ELR (cell line): ENCODE measurements around the gene TTC22.
"Not testable (repeated sequence)": the region's sequence is repeated elsewhere in the genome, so short reads cannot be mapped to it uniquely, and the experiment has no call there.

ENCODE experiments used
- DNase-seq: peaks from one replicate; pipeline ENCODE4 v3.0.0-alpha.2; 2015; ENCODE audit warnings: low read depth

Gene TTC22

DNA sequence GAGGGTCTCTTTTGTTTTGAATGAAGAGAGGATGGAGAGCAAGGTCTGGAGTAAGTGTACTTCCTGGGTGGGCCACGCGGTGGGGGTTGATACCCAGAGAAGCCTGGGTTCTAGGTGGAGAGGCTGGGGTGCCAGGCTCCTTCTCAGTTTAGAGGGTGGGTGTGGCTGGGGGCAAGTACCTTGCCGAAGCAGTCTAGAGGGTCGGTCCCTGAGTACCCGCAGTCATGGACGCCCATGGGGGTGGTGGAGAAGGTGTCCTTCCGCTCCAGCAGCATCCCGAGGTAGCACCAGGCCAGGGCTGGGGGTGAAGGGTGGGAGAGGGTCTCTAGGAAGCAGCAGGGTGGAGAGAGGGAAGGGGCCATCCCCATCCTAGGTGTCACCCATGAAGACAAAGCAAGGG, 14.3 kb downstream of the TTC22 start:
- DNase-seq, result no peak

DNA sequence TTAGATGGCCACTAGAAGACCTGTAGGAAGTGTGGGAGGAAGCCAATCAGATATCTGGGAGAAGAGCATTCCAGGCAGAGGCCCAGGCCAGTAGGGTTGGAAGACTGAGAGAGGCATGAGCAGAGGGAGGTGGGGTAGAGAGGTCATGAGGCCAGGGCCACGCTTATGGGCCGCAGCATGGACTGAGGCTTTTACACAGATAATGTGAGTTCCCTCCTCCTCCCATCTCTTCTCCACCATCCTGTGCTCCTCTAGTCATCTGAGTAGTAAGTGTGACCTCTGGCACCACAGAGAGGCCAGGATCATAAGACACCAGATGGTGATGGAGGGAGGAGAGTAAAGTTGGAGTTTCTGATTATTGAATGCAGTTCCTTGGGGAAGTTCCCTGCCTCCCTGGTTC, 17.1 kb downstream of the TTC22 start:
- DNase-seq, result no peak

DNA sequence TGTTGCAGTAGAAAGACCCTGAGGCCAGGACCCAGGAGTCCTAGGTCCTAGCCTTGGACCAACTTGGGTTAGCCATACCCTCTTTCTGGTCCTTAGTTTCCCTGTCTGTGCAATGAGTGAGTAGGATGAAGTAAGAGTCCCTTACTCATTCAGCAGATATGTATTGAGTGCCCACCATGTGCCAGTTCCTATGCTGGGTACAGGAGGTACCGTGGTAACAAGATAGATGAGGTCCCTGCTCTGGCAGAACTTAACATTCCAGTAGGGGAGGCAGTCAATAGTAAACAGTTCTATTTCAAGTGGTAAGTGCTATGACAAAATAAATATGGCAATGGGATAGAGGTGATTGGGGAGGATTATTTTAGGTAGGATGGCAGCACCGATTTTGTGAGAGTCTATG, 18.5 kb downstream of the TTC22 start:
- no peak for DNase-seq

DNA sequence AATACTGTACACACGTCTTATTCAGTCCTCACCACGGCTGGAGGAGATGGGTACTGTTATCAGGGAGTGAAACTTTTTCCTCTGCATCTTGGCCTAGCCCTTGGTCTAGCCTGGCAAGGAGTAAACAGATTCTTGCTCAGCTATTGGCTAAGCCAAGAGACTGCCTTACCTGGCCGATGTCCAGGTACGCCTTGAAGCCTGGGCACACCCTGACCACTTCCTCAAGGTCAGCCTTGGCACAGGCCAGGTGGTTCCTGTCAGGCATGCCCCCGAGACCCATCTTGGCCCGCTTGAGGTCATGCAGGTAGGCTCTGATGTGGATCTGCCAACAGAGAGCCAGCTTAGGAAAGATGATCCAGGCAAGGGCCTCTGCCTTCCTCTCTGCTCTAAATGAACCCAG, 19.0 kb downstream of the TTC22 start:
- DNase-seq, result no peak

DNA sequence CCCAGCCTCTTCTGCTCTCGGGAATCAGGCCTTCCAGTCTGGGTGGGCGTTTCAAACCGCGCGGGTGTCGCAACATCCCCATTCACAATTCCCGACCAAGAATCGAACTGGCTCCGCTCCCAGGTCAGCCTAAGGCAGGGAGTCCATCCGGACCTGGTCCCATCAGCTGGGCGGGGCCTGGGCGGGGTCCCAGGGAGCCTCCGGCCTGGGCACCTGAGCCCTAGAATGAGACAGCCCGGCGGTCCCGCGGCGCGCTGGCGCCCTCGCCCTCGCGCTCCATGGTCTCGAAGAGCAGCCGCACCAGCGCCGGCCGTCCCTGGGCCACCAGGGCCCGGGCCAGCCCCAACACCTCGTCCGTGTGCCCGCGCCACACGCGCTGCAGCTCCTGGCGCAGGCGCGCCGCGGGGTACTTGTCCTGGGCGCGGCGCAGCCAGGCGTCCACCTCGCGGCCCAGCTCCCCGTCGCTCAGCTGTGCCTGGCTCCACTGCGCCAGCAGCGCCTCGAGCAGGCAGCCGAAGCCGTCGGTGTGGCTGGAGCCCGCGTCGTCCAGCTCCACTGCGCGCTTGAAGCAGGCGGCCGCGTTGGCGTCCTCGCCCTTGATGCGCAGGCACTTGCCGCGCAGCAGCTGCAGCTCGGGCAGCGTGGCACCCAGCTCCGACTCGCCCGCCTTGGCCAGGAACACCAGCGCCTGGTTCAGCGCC, 19.9 kb downstream of the TTC22 start:
- no peak for DNase-seq

DNA sequence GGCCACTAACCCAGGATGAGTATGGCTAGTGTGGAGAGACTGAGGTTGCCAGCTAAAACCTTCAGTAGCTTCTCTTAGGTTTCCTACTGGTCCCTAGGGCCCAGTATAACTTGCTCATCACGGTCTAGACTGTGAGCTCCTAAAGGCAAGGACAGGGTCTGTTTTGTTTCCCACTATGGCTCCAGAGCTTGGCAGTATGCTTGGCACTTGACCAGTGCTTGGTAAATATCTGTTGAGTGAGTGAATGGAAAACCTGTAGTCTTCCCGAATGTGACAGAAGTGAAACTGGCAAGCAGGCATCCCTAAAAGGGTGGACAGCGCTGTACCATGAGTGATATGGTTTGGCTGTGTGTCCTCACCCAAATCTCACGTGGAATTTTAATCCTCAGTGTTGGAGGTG, 23.7 kb downstream of the TTC22 start:
- DNase-seq, result no peak

DNA sequence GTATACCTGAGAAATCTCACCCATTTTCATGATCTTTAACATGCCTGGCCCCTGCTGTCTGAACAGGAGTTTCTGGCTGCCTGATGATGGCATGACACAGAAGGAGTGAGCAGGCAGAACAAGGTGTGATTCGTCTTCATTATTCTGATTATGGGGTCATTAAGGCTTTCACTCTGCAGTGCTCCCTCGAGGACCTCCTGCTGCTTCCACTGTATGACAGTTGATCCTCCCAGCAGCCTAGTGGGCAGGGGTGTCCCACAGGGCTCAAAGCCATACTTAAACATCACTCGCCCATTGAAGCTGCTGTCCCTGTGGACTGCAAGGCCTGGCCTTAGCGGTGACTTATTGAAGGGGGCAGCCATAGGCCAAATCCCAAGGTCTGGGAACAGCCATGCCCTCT, 24.1 kb downstream of the TTC22 start:
- DNase-seq, result no peak

DNA sequence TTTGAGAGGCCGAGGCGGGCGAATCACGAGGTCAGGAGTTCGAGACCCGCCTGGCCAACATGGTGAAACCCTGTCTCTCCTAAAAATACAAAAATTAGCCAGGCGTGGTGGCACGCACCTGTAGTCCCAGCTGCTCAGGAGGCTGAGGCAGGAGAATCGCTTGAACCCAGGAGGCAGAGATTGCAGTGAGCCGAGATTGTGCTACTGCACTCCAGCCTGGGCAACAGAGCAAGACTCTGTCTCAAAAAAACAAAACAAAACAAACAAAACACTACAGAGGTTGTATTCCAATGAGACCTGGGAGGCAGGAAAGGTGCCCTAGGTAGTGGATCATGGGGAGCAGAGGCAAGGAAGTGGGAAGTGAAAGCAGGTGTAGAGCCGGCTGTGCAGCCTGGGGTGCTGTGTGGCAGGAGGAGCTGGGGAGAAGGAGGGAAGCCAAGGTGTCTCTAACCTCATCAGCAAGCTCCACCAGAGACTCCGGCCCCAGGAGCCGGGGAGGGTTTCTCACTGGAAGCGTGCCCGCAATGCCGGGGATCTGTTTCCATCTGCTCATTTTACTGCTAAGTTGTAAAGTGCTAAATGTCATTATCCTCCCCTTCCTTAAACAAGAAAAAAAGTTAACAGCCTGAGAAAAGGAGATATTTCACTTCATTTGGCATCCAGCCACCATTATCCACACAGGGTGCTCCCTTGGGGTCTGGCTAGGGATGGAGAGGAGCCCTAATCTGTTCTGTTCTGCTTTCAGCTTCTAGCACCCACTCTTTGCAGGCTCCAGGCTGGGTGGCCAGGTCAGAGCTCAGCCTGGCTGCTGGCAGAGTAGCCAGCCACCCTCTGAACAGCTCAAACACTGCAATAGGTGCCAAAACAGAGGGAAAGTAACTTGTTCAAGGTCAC, 25.0 kb downstream of the TTC22 start:
- not testable (repeated sequence) for DNase-seq

DNA sequence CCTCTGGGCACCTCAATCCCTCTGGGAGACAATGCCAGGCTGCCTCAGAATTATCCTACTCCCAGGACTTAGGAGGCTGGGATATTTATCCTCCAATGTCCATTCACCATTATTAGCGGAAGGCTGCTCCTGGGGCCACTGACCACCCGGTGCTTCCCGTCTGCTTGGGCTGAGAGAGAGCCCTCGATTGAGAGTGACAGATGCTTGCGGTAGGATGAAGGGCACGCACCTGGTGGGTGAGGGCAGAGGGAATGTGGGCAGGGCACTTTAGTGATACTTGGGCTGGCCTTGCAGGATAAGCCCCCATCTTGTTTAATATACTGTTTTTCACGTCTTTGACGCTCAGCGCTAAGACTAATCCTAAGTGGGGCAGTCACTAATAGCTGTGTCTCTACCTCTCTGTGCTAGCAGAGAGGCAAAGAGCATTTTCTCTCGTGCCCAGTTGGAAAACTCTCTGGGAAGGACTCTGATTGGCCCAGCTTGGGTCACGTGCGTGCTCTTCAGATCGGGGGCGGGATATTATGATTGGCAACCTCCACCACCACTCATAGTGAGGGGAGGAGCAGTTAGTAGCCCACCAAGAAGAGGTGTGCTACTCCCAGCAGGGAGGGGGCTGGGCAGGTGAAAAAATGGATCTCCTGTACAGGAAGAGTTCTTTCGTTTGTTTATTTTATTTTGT, 26.2 kb downstream of the TTC22 start:
- peak; percentile 66 for DNase-seq

DNA sequence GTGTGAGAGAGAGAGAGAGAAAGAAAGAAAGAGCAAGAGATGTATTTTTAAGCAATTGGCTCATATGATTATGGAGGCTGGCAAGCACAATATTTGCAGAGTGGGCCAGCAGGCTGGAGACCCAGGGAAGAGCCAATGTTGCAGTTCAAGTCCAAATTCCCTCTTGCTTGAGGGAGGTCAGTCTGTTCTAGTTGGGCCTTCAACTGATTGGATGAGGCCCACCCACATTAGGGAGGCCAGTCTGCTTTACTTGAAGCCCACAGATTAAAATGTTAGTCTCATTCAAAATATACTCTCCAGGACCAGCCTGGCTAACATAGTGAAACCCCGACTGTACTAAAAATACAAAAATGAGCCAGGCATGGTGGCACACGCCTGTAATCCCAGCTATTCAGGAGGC, 28.2 kb downstream of the TTC22 start:
- DNase-seq, result no peak

DNA sequence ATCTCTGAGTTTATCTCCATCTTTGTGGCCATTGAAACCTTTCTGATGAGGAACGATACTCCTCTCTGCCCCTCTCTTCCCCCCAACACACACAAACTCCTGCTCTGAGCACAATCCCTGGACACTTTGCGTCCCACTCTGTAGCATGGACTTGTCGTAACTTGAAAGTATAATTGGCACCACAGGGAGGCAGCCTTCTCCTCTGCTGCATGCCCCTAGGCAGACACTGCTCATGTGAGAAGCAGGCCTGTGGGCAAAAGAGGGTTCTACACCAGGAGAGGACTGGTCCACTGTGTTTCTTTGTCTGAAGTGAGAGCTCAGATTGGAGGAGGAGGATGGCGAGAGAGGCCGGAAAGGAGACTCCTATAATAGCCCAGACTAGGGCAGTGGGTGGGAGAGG, 33.0 kb downstream of the TTC22 start:
- DNase-seq, result peak; percentile 23

DNA sequence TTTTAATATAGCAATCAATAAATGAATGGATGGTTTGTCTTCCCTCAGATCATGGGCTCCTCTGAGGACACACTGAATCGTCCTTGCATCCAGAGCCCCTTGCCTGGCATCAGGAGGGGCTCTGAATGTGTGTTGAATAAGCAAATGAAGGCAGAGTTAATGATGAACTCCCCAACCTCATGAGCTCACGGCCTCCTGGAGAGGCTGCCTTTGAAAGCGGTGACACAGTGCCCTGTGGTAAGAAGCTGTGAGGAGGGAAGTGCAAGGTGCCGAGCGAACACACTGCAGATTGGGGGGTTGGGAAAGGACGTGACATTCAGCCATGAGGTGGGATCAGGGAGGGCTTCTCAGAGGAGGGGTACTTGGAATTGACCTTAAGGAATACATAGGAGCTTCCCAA, 33.6 kb downstream of the TTC22 start:
- DNase-seq, result no peak

DNA sequence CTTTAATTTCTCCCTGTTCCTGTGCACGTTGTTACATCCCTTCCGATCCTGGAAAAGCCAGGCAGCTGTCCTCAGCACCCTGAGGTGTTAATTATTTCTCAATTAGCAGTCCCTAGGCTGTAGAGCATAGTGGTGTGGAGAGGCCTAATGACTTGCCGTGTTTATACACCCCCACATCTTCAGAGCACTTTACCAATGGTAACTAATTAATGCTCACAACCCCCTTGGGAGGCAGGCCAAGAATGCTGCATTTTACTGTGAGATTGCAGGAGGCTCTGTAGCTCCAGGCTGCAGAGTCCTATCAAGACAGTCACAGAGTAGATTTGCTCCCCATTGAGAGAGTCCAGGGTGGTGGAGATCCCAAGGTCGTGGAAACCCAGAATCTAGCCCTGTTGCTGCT, 34.4 kb downstream of the TTC22 start:
- no peak for DNase-seq

DNA sequence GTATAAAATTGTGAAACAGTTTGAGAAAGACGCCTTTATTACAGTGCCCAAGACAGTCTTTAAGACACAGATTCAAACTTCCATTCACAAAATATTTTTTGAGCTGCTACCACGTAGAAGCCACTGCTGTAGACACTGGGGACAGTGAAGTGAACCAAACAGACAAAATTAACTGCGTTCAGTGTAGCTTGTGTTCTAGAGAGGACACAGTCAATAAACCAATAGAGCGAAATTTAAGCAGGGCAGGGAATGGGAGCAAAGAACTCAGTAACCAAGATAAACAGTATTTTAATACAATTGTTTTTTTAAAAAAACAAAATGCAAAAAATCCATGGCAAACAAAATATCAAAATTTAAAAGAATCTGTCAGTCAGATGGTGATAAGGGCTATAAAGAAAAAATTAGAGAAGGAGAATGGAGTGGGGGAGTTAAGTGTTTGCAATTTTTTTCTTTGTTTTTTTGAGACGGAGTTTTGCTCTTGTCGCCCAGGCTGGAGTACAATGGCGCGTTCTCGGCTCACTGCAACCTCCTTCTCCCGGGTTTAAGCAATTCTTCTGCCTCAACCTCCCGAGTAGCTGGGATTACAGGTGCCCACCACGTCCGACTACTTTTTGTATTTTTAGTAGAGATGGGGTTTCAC, 36.1 kb downstream of the TTC22 start:
- no peak for DNase-seq

DNA sequence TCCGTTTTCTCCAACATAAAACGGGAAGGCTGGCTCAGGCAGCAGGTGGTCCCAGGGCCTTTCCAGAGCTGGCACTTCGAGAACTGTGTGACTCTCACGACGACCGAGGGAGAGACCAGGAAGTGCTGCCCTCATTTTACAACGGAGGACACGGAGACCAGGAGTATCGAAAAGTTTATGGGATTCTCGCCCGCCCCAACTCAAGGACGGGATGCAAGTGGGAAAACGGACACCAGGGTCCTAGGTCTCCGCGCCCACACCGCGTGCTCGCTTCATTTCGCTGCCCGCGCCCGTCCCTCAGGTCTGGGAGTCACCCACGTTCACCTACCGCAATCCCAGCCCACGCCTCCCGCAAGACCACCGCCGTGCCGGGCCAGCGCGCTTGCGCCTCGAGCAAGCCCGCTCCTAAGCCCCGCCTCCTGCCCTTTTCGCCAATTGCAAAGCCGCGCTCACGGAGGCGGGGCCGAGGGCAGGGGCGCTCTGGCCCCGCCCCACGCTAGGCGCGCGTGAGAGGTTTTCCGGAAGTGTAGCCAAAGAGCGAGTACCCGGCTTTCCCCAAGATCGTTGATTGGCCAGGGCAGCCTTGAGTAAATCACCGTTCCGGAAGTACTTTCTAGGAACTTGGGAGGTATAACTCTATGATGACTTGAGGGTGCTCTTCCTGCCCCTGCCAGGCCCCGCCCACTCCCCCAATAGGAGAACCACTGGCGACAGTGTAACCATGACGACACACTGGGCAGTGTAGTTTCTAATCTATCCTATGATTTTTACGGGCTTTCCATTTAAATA, 36.8 kb downstream of the TTC22 start, which contains the start of gene PARS2:
TSS of gene PARS2 (minus strand) at position 391 of the 789 bp plus-strand sequence. CDS start 5,362 bp downstream, outside the sequence.
- DNase-seq, result peak; percentile 100

DNA sequence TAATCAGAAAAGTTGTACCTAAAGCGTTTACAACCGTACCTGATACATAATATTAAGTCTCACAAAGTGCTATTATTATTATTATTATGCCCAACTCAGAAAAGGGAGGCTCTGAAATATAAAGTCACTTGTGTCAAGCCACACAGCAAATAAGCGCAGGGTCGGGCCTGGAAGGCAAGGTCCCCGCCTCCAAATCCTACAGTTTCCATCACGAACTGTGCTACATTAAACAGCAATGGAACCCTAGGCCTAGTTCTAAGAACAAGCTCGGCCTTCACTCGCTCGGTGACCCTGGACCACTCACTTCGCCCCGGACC, 37.3 kb downstream of the TTC22 start:
- no peak for DNase-seq

DNA sequence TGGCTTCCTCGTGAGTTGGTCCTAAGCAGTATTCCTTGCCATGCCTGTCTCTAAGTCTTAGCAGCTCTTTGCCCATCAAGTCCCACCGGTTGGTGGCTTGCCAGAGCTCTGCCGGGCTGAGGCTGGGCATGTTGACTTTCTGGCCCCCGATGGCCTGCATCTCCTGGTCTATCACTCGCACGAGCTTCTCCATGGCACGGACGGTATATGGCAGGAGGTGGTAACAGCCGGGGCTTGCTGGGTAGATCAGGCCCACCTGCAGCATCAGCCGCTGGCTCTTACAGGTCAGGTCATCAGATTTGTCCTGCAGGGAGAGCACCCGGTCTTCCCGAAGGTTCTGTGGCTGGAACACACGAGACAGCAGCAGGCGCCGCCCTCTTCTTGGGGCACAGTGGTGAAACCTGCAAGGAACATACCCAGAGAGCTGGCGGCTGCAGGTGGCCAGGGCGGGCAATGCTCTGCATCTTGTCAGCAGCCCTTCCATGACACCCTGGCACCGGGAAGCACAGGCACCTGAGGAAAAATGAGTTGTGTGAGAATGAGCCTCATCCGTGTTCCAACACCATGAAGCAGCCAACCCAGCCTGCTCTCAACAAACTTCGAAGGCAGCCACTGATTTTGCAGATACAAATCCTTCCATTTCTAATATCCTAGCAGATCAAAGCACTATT, 42.3 kb downstream of the TTC22 start:
- DNase-seq, result no peak

DNA sequence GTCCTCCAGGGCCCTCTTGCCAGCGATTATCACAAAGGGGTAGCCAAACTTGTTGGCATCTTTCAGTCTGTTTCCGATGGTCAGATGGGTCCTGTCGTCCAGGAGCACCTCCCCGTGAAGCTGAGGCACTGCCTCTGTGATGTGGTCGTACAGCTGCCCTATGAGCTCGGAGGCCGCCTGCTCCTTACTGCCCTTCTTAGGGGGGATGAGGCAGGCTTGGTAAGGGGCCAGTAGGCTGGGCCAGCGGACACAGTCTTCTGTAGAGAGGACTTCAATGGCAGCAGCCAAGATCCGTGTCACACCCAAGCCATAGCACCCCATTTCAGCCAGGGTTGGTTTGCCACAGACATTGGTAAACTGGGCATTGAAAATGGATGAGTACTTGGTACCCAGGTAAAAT, 43.3 kb downstream of the TTC22 start:
- no peak for DNase-seq

DNA sequence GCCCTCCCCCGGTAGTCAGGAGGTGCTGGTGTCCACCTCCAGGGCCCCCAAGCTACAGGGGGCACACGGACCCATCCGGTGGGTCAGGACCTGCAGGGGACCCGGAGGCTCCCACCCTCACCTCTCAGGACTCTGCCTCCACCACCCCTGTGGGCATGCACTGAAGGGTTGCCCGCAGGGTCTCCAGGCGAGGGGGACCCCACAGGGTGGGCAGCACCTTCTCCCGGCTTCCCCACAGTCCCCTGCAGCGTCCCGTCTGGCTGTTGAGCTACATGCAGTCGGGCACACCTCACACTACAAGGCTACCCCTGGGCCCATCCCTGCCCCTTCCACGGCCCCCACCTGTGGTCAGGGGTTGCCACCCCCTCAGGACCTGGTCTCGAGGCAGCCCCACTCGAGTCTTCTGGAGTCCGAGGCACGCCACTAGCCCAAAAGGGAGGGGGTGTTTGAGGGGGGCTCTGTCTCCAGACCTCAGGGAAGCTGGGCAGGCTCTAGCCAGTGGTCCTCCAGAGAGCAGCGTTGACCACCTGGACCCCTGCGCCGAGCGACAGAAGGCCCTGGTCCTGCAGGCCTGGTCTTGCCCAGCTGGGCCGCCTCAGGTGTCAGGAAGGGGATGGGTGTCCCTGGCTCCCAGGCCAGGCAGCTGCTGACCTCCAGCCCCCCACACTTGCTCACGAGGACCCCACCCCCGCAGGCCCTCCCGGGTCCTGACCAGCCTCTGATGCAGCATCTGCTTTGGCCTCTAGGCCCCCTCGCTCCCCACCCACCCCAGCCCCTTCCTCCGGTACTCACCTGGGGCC, 46.4 kb downstream of the TTC22 start:
- no peak for DNase-seq

DNA sequence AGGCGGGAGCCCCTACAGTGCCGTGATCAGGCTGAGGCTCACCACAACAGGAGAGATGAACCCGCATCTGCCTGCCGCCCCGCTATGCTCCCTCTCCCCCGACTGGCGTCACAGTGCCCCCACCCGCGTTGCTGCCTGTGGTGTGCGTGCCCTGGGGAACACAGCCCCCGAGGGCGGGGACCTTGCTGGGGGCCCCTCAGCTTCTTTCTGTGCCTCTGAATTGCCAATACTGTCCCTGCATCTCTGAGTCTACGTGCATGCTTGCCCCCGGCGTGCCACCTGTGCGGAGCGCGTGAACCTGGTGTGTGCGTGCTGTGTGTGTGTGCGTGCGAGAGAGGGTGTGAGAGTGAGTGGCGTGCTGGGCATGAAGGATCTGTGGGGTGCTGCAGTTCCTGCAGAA, 47.1 kb downstream of the TTC22 start:
- no peak for DNase-seq
